IPS-18a (cell line): ENCODE measurements around the gene OSBPL1A.

Experiments used
- H3K27ac ChIP-seq: one replicate; pipeline ENCODE4 v1.5.1; 2013; ENCODE audit warnings: low read length
- H3K27me3 ChIP-seq: one replicate; pipeline ENCODE4 v1.6.1; 2013; ENCODE audit warnings: mild to moderate bottlenecking, low read length; ENCODE audit not compliant: control insufficient read depth, insufficient read depth
- H3K36me3 ChIP-seq: one replicate; pipeline ENCODE4 v1.6.1; 2013; ENCODE audit warnings: low read depth, low read length; ENCODE audit not compliant: control insufficient read depth
- H3K4me1 ChIP-seq: one replicate; pipeline ENCODE4 v1.6.1; 2013; ENCODE audit warnings: low read depth, low read length; ENCODE audit not compliant: control insufficient read depth
- H3K4me3 ChIP-seq: one replicate; pipeline ENCODE4 v1.5.1; 2013; ENCODE audit warnings: low read length
- H3K9ac ChIP-seq: one replicate; pipeline ENCODE4 v1.6.1; 2013; ENCODE audit warnings: mild to moderate bottlenecking, low read length, moderate library complexity
- H3K9me3 ChIP-seq: one replicate; pipeline ENCODE4 v1.6.1; 2013; ENCODE audit warnings: low read depth, low read length; ENCODE audit not compliant: control insufficient read depth

OSBPL1A gene

DNA sequence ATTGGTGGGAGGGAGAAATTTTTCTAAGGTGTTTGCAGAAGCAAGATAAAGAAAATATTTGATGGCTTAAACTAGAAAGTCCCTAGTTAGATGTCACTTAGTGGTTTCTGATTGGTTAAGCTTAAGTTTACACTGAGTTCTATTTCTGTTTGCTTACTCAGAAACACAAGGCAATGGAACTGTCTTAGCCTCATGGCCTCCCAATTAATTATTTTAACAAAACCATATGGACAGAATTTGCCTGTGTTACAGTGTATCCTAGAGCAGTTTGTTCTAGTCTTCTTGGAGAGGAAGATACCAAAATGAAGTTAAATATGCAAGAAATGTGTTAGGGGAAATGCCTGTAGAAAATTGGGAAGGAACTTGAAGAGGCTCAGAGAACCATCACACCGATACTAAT, 24.2 kb upstream of the OSBPL1A start:
- Histone ChIP-seq H3K9ac (no peak overlapping the region), H3K36me3 (no peaks in the 10 kb centered on the region), H3K27ac (no peak overlapping the region), H3K9me3 (no peaks in the 10 kb centered on the region), H3K4me1 (peaks cover 7% of the 10 kb centered on the region), H3K4me3 (no peak overlapping the region), H3K27me3 (no peaks in the 10 kb centered on the region)

DNA sequence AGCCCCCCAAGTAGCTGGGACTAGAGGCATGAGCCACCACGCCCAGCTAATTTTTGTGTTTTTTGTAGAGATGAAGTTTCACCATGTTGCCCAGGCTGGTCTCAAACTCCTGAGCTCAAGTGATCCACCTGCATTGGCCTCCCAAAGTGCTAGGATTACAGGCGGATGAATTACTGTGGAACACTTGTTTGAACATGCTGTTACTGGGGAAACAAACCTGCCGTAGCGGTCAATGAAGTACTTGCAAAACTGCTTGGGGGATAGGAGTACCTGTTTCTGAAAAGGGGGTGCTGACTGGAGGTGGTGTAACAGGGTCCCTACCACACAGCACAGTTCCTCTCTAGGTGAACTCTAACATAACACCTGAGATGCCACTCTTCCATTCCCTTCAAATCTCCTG, 22.9 kb upstream of the OSBPL1A start:
- no peak overlapping the region for H3K9ac ChIP-seq
- no peaks in the 10 kb centered on the region for H3K9me3 ChIP-seq
- no peak overlapping the region for H3K4me3 ChIP-seq
- H3K4me1 ChIP-seq, result peaks cover 2% of the 10 kb centered on the region
- no peak overlapping the region for H3K27ac ChIP-seq
- no peaks in the 10 kb centered on the region for H3K36me3 ChIP-seq
- H3K27me3 ChIP-seq, result no peaks in the 10 kb centered on the region

DNA sequence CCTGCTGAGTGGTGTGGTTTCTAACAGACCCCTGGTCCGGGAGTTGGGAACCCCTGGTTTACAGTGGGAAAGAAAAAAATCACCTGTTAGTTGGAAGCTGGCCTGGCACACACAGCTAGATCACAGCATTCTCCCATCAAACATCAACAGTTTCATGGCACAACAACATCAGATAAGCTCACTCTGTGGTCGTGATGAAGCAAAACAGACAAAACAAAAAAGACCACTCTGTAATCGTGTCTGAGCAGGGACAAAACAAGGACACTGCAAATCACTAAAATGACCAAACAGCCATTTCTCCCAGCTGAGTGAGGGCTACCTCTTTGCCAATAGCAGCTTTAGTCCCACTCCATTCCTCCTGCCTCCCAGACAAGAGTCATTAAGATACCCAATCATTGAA, 19.9 kb upstream of the OSBPL1A start:
- no peaks in the 10 kb centered on the region for H3K9me3 ChIP-seq
- H3K36me3 ChIP-seq, result no peaks in the 10 kb centered on the region
- no peaks in the 10 kb centered on the region for H3K27me3 ChIP-seq
- no peak overlapping the region for H3K4me3 ChIP-seq
- H3K4me1 ChIP-seq, result no peaks in the 10 kb centered on the region
- no peak overlapping the region for H3K27ac ChIP-seq
- H3K9ac ChIP-seq, result no peak overlapping the region

DNA sequence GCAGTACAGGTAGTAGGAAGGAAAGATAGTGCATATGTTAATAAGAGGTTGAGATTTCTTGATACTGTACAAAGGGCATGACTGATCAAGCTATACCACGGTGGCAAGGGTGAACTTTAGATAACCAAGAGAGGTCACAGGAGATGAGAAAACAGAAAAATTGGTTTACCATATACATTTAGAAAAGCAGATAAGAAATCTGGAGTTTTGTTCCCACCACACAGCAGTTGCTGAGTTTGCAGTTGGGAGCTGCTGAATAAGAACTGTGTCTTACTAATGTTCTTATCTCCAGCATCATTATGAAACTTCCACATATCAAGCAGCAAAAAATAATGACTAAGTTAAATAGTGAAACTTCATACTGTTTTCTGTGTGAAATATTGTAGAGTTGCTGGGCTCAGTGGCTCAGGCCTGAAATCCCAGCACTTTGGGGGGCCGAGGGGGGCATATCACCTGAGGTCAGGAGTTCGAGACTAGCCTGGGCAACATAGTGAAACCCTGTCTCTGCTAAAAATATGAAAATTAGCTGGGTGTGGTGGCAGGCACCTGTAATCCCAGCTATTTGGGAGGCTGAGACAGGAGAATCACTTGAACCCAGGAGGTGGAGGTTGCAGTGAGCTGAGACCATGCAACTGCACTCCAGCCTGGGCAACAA, 16.9 kb upstream of the OSBPL1A start:
- Histone ChIP-seq H3K27me3 (no peaks in the 10 kb centered on the region), H3K9me3 (no peaks in the 10 kb centered on the region), H3K4me3 (no peak overlapping the region), H3K36me3 (no peaks in the 10 kb centered on the region), H3K9ac (no peak overlapping the region), H3K4me1 (no peaks in the 10 kb centered on the region), H3K27ac (no peak overlapping the region)

DNA sequence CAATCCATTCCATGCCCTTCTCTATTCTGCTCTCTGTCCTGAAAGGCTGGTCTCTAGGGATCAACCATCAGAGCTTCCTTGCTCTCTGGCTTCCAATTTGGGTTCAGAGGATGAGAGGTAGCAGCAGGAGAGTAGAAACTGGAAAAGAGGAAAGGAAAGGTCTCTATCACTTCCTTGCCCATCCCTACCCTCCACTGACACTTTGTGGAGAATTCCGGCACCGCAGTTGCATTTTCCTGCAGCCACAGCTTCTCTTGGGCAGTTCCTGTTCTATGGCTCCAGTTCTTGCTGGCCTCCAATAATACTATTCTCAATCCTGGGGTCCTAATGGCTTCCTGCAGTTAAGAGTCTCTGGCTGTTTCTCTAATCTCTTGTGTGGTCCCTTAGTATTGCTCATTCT, 15.5 kb upstream of the OSBPL1A start:
- H3K9ac ChIP-seq, result no peak overlapping the region
- H3K36me3 ChIP-seq, result no peaks in the 10 kb centered on the region
- no peak overlapping the region for H3K27ac ChIP-seq
- no peaks in the 10 kb centered on the region for H3K27me3 ChIP-seq
- no peak overlapping the region for H3K4me3 ChIP-seq
- no peaks in the 10 kb centered on the region for H3K9me3 ChIP-seq
- no peaks in the 10 kb centered on the region for H3K4me1 ChIP-seq

DNA sequence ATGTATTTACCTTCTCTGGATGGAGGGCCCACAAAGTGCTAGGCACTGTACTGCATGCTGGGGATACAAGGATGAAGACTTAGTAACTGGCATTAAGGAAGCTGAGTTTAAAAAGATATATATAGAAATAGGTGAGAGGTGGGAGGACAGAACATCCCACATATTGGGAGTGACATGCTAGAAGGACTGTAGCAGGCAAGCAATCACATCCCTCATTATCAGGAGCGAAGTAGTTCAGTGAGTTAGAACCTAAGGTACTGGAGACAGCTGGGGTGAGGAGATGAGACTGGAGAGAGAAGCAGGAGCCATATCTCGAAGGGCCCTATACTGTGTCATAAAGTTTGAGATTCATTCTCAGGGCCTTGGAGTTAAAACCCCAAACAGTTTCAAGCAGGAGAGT, 10.9 kb upstream of the OSBPL1A start:
- H3K9ac ChIP-seq, result no peak overlapping the region
- H3K9me3 ChIP-seq, result no peaks in the 10 kb centered on the region
- H3K36me3 ChIP-seq, result no peaks in the 10 kb centered on the region
- no peak overlapping the region for H3K4me3 ChIP-seq
- H3K27me3 ChIP-seq, result no peaks in the 10 kb centered on the region
- no peaks in the 10 kb centered on the region for H3K4me1 ChIP-seq
- no peak overlapping the region for H3K27ac ChIP-seq

DNA sequence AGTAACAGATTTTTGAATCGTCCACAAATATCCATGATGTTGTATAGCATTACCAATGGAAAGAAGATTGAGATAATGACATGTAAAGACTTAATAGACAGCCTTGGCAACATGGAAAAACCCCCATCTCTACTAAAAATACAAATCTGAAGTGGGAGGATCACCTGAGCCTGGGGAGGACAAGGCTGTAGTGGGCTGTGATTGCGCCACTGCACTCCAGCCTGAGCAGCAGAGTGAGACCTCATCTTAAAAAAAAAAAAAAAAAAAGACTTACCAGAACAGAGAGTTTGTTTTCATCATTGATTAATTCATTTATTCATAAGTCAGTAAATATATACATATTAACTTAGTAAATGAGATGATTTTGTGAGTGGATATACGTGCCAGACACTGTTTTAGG, 7.0 kb upstream of the OSBPL1A start:
- H3K27ac ChIP-seq, result no peak overlapping the region
- no peaks in the 10 kb centered on the region for H3K36me3 ChIP-seq
- H3K9me3 ChIP-seq, result no peaks in the 10 kb centered on the region
- no peak overlapping the region for H3K9ac ChIP-seq
- peaks cover 11% of the 10 kb centered on the region for H3K4me1 ChIP-seq
- no peaks in the 10 kb centered on the region for H3K27me3 ChIP-seq
- no peak overlapping the region for H3K4me3 ChIP-seq

DNA sequence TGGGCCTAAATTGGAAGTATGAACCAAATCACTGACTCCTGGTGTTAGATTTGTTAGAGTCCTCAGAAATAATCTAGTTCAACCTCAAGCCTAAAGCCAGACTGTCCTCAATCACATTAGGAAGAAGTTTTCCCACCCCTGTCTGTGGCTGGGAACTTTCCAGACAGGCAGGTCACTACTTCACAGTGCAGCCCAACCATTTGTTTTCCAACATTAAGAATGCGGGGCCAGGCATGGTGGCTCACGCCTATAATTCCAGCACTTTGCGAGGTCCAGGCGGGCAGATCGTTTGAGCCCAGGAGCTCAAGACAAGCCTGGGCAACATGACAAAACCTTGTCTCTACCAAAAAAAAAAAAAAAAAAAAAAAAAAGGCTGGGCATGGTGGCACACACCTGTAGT, 5.5 kb upstream of the OSBPL1A start:
- peaks cover 23% of the 10 kb centered on the region for H3K4me1 ChIP-seq
- H3K4me3 ChIP-seq, result no peak overlapping the region
- H3K9me3 ChIP-seq, result no peaks in the 10 kb centered on the region
- H3K27me3 ChIP-seq, result no peaks in the 10 kb centered on the region
- H3K36me3 ChIP-seq, result no peaks in the 10 kb centered on the region
- no peak overlapping the region for H3K9ac ChIP-seq
- no peak overlapping the region for H3K27ac ChIP-seq

DNA sequence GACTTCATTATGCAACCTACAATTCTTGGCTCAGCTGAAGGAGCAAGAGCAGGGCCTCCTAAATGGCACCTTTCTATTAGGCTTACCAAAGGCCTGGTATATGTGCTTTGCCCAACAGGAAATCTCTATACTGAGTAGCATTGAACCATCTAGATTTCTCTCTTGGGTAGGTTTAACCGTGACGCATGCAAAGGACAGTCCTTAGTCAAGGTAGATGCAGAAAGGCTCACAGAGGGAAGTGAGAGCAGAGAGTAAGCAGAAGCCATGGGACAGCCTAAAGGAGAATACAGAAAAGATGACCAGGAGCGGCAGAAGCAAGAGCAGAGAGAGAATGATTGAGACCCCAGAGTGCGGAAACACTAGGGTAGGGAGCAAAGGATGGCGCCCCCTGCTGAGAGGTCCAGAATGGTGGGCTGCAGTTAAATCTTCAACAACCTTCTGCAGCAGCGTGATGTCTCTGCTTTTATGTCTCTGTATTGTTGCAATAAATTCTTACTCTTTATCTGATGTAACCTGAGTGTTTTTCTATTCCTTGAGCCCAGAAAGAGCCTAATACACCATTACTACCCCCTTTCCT, 4.7 kb upstream of the OSBPL1A start:
- Histone ChIP-seq H3K9ac (no peak overlapping the region), H3K27me3 (no peaks in the 10 kb centered on the region), H3K36me3 (no peaks in the 10 kb centered on the region), H3K9me3 (no peaks in the 10 kb centered on the region), H3K27ac (no peak overlapping the region), H3K4me3 (no peak overlapping the region), H3K4me1 (peaks cover 23% of the 10 kb centered on the region)

DNA sequence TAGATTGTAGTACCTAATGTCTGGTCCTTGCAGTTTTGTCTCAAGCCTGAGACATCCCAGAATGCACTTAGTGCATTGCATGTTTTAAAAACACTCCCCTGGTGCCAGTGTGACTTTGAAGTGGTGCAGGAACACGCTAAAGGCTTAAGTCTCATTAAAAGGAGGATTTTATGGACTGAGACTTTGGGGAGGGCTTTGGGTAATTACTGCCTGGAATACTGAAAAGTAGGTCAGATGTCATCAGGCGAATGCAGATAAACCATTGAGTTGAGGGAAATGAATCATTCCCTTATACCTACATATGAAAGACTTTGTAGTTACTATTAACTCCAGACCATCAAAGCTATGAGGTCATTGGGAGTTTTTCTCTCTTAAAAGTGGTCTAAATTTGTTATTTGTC, 3.0 kb upstream of the OSBPL1A start:
- no peak overlapping the region for H3K9ac ChIP-seq
- H3K4me1 ChIP-seq, result peaks cover 32% of the 10 kb centered on the region
- no peaks in the 10 kb centered on the region for H3K9me3 ChIP-seq
- no peak overlapping the region for H3K27ac ChIP-seq
- no peak overlapping the region for H3K4me3 ChIP-seq
- no peaks in the 10 kb centered on the region for H3K27me3 ChIP-seq
- H3K36me3 ChIP-seq, result no peaks in the 10 kb centered on the region

DNA sequence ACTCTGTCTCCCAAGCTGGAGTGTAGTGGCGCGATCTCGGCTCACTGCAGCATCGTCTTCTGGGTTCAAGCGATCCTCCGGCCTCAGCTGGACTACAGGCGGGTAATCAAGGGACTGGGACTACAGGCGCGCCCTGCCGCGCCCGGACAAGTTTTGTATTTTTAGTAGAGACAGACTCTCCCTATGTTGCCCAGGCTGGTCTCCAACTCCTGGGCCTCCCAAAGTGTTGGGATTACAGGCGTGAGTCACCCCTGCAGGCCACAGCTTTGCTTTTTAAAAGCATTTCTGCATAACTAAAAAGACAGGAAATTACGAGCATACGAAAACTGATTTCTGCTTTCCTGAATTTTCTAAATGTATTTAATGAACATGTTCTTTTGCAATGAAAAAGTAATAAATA, 916 bp upstream of the OSBPL1A start:
- H3K4me1 ChIP-seq, result peaks cover 38% of the 10 kb centered on the region
- H3K27ac ChIP-seq, result no peak overlapping the region
- H3K4me3 ChIP-seq, result peak overlapping the region; percentile 86
- no peaks in the 10 kb centered on the region for H3K27me3 ChIP-seq
- no peaks in the 10 kb centered on the region for H3K9me3 ChIP-seq
- H3K9ac ChIP-seq, result no peak overlapping the region
- no peaks in the 10 kb centered on the region for H3K36me3 ChIP-seq

DNA sequence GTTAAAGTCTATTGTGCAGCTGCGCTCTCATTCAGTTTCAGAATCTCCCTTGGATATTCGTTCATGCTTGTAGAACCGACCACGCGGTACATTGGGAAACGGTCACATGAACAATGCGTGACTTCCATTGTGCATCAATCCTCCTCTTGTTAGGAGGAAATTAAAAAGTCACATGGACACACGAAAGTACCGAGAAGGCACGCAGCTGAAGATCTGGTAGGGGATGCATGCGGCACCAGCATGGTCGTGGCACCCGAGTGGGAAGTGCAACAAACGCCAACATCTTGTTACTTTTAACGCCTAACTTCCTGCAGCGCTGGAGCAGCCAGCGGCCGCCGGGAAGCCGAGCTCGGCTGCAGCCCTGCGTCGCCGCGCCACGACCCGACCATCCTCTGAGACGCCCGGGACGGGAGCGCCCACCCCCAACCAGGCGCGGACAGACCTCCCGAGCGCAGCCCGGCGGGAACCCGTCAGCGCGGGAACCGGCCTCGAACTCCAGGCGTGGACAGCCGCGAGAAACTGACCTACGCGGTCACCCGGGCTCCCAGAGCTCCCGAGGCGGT, 412 bp downstream of the OSBPL1A start:
- peak overlapping the region; percentile 85 for H3K27ac ChIP-seq
- no peaks in the 10 kb centered on the region for H3K27me3 ChIP-seq
- H3K4me1 ChIP-seq, result peaks cover 38% of the 10 kb centered on the region
- H3K4me3 ChIP-seq, result peak overlapping the region; percentile 86
- peak overlapping the region; percentile 90 for H3K9ac ChIP-seq
- H3K36me3 ChIP-seq, result no peaks in the 10 kb centered on the region
- no peaks in the 10 kb centered on the region for H3K9me3 ChIP-seq
